Measurements from ENCODE around the gene ATP13A4. TPM values are rescaled to one million over a fixed set of nuclear protein-coding genes. Genes with fewer than 3 reads are reported as not detected.

The ATP13A4 gene
- total and polyA plus RNA-seq, 4 experiments from 2014 or later, result 0.25 to 3.0 (median 2.3) TPM; not detected in 1

- H3K27ac ChIP-seq (ENCODE audit: low read depth, low read length), result no peak overlapping the region
- no peaks in the 10 kb centered on the region for H3K4me1 ChIP-seq (ENCODE audit: insufficient read depth, low read length)
- no peak overlapping the region for H3K4me3 Mint-ChIP-seq
- H3K36me3 Mint-ChIP-seq, result no peaks in the 10 kb centered on the region
- ChIA-PET CTCF (ENCODE audit: partially characterized antibody) (no interaction called here), POLR2A (ENCODE audit: partially characterized antibody) (interaction anchor here (0.8 kb wide), 1 partner anchor 290 kb away, joined by 3 read pairs; no protein-coding TSS in a partner anchor)
- no peak overlapping the region for H3K4me3 ChIP-seq (ENCODE audit: low read length in 2 of 2)
- H3K9me3 Mint-ChIP-seq, result no peaks in the 10 kb centered on the region
- no peaks in the 10 kb centered on the region for H3K27me3 ChIP-seq (ENCODE audit: insufficient read depth, low read length)
- DNase-seq, result no peak
- H3K4me1 Mint-ChIP-seq, result no peaks in the 10 kb centered on the region
- no peak overlapping the region for H3K27ac Mint-ChIP-seq
- H3K36me3 ChIP-seq (ENCODE audit: insufficient read depth, low read length), result no peaks in the 10 kb centered on the region
- intact Hi-C loops (cut with micrococcal nuclease), result no loop called here
- no peaks in the 10 kb centered on the region for H3K9me3 ChIP-seq (ENCODE audit: control insufficient read depth in 1 of 2, low read length in 2 of 2)
- peaks cover 0 to 3% of the 10 kb centered on the region in 2 donors for H3K27me3 Mint-ChIP-seq
These were observed 56.5 kb downstream of the ATP13A4 start for GRCh38 chr3:193498215-193498614.

- H3K9me3 ChIP-seq (ENCODE audit: control insufficient read depth in 1 of 2, low read length in 2 of 2), result no peaks in the 10 kb centered on the region
- no peak overlapping the region for H3K4me3 ChIP-seq (ENCODE audit: low read length in 2 of 2)
- no peaks in the 10 kb centered on the region for H3K27me3 ChIP-seq (ENCODE audit: insufficient read depth, low read length)
- no peaks in the 10 kb centered on the region for H3K4me1 ChIP-seq (ENCODE audit: insufficient read depth, low read length)
- no peaks in the 10 kb centered on the region for H3K9me3 Mint-ChIP-seq
- peak overlapping the region in 1 of 7 donors; percentile 38 for H3K27ac Mint-ChIP-seq
- POLR2A ChIA-PET (ENCODE audit: partially characterized antibody), result no interaction called here
- H3K36me3 ChIP-seq (ENCODE audit: insufficient read depth, low read length), result no peaks in the 10 kb centered on the region
- DNase-seq, result no peak
- H3K36me3 Mint-ChIP-seq, result no peaks in the 10 kb centered on the region
- intact Hi-C loops (cut with micrococcal nuclease), result no loop called here
- peaks cover 0 to 3% of the 10 kb centered on the region in 2 donors for H3K27me3 Mint-ChIP-seq
- CTCF ChIA-PET (ENCODE audit: partially characterized antibody), result no interaction called here
- no peaks in the 10 kb centered on the region for H3K4me1 Mint-ChIP-seq
- H3K4me3 Mint-ChIP-seq, result no peak overlapping the region
- no peak overlapping the region for H3K27ac ChIP-seq (ENCODE audit: low read depth, low read length)
These were observed 58.0 kb downstream of the ATP13A4 start for GRCh38 chr3:193496658-193497057.

- H3K9me3 Mint-ChIP-seq, result no peaks in the 10 kb centered on the region
- no peaks in the 10 kb centered on the region for H3K9me3 ChIP-seq (ENCODE audit: control insufficient read depth in 1 of 2, low read length in 2 of 2)
These were observed 63.7 kb downstream of the ATP13A4 start for GRCh38 chr3:193491026-193491425.

GRCh38 chr3:193490580-193490979 is 64.1 kb downstream of the ATP13A4 start:
- Histone ChIP-seq H3K9me3 (ENCODE audit: control insufficient read depth in 1 of 2, low read length in 2 of 2) (no peaks in the 10 kb centered on the region), H3K4me1 (ENCODE audit: insufficient read depth, low read length) (no peaks in the 10 kb centered on the region), H3K27me3 (ENCODE audit: insufficient read depth, low read length) (no peaks in the 10 kb centered on the region), H3K27ac (ENCODE audit: low read depth, low read length) (no peak overlapping the region), H3K36me3 (ENCODE audit: insufficient read depth, low read length) (no peaks in the 10 kb centered on the region), H3K4me3 (ENCODE audit: low read length in 2 of 2) (no peak overlapping the region)
- POLR2A ChIA-PET (ENCODE audit: partially characterized antibody), result no interaction called here
- DNase-seq, result no peak
- Mint-ChIP-seq H3K36me3 (no peaks in the 10 kb centered on the region), H3K9me3 (no peaks in the 10 kb centered on the region), H3K4me1 (no peaks in the 10 kb centered on the region), H3K27me3 (no peaks in the 10 kb centered on the region), H3K4me3 (no peak overlapping the region), H3K27ac (no peak overlapping the region)
- intact Hi-C loops (cut with micrococcal nuclease), result no loop called here
- CTCF ChIA-PET (ENCODE audit: partially characterized antibody), result no interaction called here

More at GRCh38 chr3:193491026-193491425, 63.7 kb downstream of the ATP13A4 start:
- Mint-ChIP-seq H3K27me3 (no peaks in the 10 kb centered on the region), H3K4me1 (no peaks in the 10 kb centered on the region), H3K4me3 (no peak overlapping the region), H3K27ac (no peak overlapping the region), H3K36me3 (no peaks in the 10 kb centered on the region)
- no peak for DNase-seq
- no peak overlapping the region for H3K4me3 ChIP-seq (ENCODE audit: low read length in 2 of 2)
- H3K27ac ChIP-seq (ENCODE audit: low read depth, low read length), result no peak overlapping the region
- CTCF ChIA-PET (ENCODE audit: partially characterized antibody), result no interaction called here
- H3K36me3 ChIP-seq (ENCODE audit: insufficient read depth, low read length), result no peaks in the 10 kb centered on the region
- POLR2A ChIA-PET (ENCODE audit: partially characterized antibody), result no interaction called here
- no peaks in the 10 kb centered on the region for H3K4me1 ChIP-seq (ENCODE audit: insufficient read depth, low read length)
- intact Hi-C loops (cut with micrococcal nuclease), result no loop called here
- H3K27me3 ChIP-seq (ENCODE audit: insufficient read depth, low read length), result no peaks in the 10 kb centered on the region

- Mint-ChIP-seq H3K4me3 (no peak overlapping the region), H3K4me1 (no peaks in the 10 kb centered on the region), H3K27me3 (peaks cover 0 to 1% of the 10 kb centered on the region in 2 donors), H3K9me3 (no peaks in the 10 kb centered on the region), H3K27ac (no peak overlapping the region), H3K36me3 (no peaks in the 10 kb centered on the region)
- POLR2A ChIA-PET (ENCODE audit: partially characterized antibody), result no interaction called here
- Histone ChIP-seq H3K4me1 (ENCODE audit: insufficient read depth, low read length) (no peaks in the 10 kb centered on the region), H3K27ac (ENCODE audit: low read depth, low read length) (no peak overlapping the region), H3K9me3 (ENCODE audit: control insufficient read depth in 1 of 2, low read length in 2 of 2) (no peaks in the 10 kb centered on the region), H3K4me3 (ENCODE audit: low read length in 2 of 2) (no peak overlapping the region), H3K36me3 (ENCODE audit: insufficient read depth, low read length) (no peaks in the 10 kb centered on the region), H3K27me3 (ENCODE audit: insufficient read depth, low read length) (no peaks in the 10 kb centered on the region)
- DNase-seq, result no peak
- intact Hi-C loops (cut with micrococcal nuclease), result no loop called here
- CTCF ChIA-PET (ENCODE audit: partially characterized antibody), result no interaction called here
These were observed 64.7 kb downstream of the ATP13A4 start for GRCh38 chr3:193489949-193490348.

DNA sequence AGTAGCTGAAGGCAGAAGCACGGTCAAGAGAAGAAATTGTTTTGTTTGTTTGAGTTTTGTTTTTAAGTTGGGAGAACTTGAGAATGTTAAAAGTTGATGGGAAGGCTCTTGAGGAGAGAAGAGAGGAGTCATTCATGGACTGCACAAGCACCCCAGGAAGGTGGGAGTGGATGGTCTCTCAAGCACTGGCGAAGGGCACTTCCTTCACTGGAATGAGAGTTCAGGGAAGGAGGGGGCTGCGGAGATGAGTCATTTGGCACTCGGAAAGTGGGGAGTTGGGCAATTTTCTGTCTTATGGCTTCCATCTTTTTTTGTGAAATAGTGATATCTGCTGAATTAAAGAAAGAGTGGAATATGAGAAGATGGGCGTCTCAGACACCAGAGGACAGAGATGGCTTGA is 66.0 kb downstream of the ATP13A4 start:
- Mint-ChIP-seq H3K36me3 (no peaks in the 10 kb centered on the region), H3K4me1 (no peaks in the 10 kb centered on the region), H3K27ac (no peak overlapping the region), H3K4me3 (no peak overlapping the region), H3K27me3 (peaks cover 0 to 4% of the 10 kb centered on the region in 2 donors), H3K9me3 (no peaks in the 10 kb centered on the region)
- H3K27ac ChIP-seq (ENCODE audit: low read depth, low read length), result no peak overlapping the region
- ChIA-PET POLR2A (ENCODE audit: partially characterized antibody) (no interaction called here), CTCF (ENCODE audit: partially characterized antibody) (no interaction called here)
- no peak overlapping the region for H3K4me3 ChIP-seq (ENCODE audit: low read length in 2 of 2)
- no peaks in the 10 kb centered on the region for H3K27me3 ChIP-seq (ENCODE audit: insufficient read depth, low read length)
- no peaks in the 10 kb centered on the region for H3K36me3 ChIP-seq (ENCODE audit: insufficient read depth, low read length)
- no peak for DNase-seq
- intact Hi-C loops (cut with micrococcal nuclease), result no loop called here
- no peaks in the 10 kb centered on the region for H3K4me1 ChIP-seq (ENCODE audit: insufficient read depth, low read length)
- H3K9me3 ChIP-seq (ENCODE audit: control insufficient read depth in 1 of 2, low read length in 2 of 2), result no peaks in the 10 kb centered on the region

DNA sequence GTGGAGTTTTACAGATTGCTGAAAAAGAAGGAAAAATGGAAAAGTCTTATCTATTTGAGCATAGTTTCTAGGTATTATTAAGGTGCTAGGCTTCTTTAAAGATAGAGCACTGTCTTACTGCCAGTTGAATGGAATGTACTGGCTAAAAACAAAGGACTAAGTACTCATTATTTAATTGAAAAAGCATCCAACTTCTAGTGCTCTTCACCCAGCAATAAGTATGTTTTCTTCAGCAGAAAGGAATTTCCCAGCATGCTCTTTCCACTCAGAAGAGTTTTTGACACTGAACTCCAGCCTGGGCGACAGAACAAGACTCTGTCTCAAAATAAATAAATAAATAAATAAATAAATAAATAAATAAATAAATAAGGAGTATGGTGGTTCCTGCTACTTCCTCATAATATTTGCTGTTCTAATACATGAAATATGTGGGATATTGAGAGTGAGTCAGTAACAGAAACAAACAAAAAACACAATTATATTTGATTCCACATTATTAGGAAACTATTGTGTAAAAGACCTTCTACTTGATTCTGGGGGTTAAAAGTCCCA is 70.6 kb downstream of the ATP13A4 start:
- Histone ChIP-seq H3K27me3 (ENCODE audit: insufficient read depth, low read length) (no peaks in the 10 kb centered on the region), H3K9me3 (ENCODE audit: control insufficient read depth in 1 of 2, low read length in 2 of 2) (no peaks in the 10 kb centered on the region), H3K36me3 (ENCODE audit: insufficient read depth, low read length) (no peaks in the 10 kb centered on the region), H3K4me1 (ENCODE audit: insufficient read depth, low read length) (no peaks in the 10 kb centered on the region), H3K27ac (ENCODE audit: low read depth, low read length) (no peak overlapping the region), H3K4me3 (ENCODE audit: low read length in 2 of 2) (no peak overlapping the region)
- Mint-ChIP-seq H3K27me3 (peaks cover 0 to 4% of the 10 kb centered on the region in 2 donors), H3K4me1 (no peaks in the 10 kb centered on the region), H3K36me3 (peaks cover 0 to 6% of the 10 kb centered on the region in 2 donors), H3K9me3 (peaks cover 0 to 2% (median 0%) of the 10 kb centered on the region in 8 donors), H3K4me3 (no peak overlapping the region), H3K27ac (no peak overlapping the region)
- DNase-seq, result no peak
- POLR2A ChIA-PET (ENCODE audit: partially characterized antibody), result no interaction called here
- CTCF ChIA-PET (ENCODE audit: partially characterized antibody), result no interaction called here
- intact Hi-C loops (cut with micrococcal nuclease), result no loop called here

DNA sequence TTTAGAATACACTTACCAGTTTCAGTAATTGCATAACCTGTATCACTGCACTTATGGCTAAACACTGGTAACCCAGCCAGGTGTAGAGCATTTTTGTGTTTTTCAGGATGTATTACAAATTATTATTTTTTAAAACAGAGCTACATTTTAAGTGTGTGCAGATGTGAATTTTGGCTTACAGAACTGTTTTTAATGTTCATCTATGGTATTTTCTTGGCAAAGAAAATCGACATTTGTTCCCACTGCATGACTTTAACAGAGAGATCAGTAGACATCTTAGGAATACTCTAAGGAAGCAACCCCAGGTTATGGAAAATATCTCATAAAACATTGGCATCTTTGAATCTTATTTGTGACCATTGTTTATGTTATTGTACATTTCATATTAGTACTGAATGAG is 73.3 kb downstream of the ATP13A4 start:
- no peaks in the 10 kb centered on the region for H3K36me3 ChIP-seq (ENCODE audit: insufficient read depth, low read length)
- intact Hi-C loops (cut with micrococcal nuclease), result no loop called here
- H3K9me3 ChIP-seq (ENCODE audit: control insufficient read depth in 1 of 2, low read length in 2 of 2), result no peaks in the 10 kb centered on the region
- no peak overlapping the region for H3K4me3 ChIP-seq (ENCODE audit: low read length in 2 of 2)
- Mint-ChIP-seq H3K27ac (no peak overlapping the region), H3K4me3 (no peak overlapping the region), H3K36me3 (peaks cover 0 to 6% of the 10 kb centered on the region in 2 donors), H3K4me1 (no peaks in the 10 kb centered on the region), H3K9me3 (peaks cover 0 to 2% (median 0%) of the 10 kb centered on the region in 8 donors), H3K27me3 (peaks cover 2 to 6% of the 10 kb centered on the region in 2 donors)
- H3K4me1 ChIP-seq (ENCODE audit: insufficient read depth, low read length), result no peaks in the 10 kb centered on the region
- no peaks in the 10 kb centered on the region for H3K27me3 ChIP-seq (ENCODE audit: insufficient read depth, low read length)
- POLR2A ChIA-PET (ENCODE audit: partially characterized antibody), result no interaction called here
- CTCF ChIA-PET (ENCODE audit: partially characterized antibody), result no interaction called here
- no peak for DNase-seq
- no peak overlapping the region for H3K27ac ChIP-seq (ENCODE audit: low read depth, low read length)
